Activated CD8-positive, alpha-beta memory T cell treated with anti-CD3 and anti-CD28 coated beads for 24 hours (primary cell): Measurements from ENCODE around the gene GTSF1L.
"Not testable (repeated sequence)": the region's sequence is repeated elsewhere in the genome, so short reads cannot be mapped to it uniquely, and the experiment has no call there.

Experiments used
- DNase-seq: peaks from one replicate; pipeline ENCODE4 v3.0.0-alpha.2; 2020

GTSF1L gene

GRCh38 chr20:43726811-43727338 lies at the start of gene GTSF1L:
Gene GTSF1L, minus strand, starts transcription at chr20:43727002. Its CDS starts 308 bp downstream, at chr20:43726694.
- DNase-seq: no peak

- DNase-seq: no peak
Observed at GRCh38 chr20:43774754-43775153, 48.0 kb upstream of the GTSF1L start.

- DNase-seq: no peak
Observed at GRCh38 chr20:43771503-43772190, 44.8 kb upstream of the GTSF1L start.

- DNase-seq: no peak
Observed at GRCh38 chr20:43770342-43770741, 43.5 kb upstream of the GTSF1L start.

- DNase-seq: no peak
Observed at GRCh38 chr20:43767686-43768474, 41.1 kb upstream of the GTSF1L start.

GRCh38 chr20:43766917-43767316 lies 40.1 kb upstream of the GTSF1L start:
- DNase-seq: no peak

GRCh38 chr20:43766385-43766784 lies 39.6 kb upstream of the GTSF1L start:
- DNase-seq: no peak

GRCh38 chr20:43765916-43766315 lies 39.1 kb upstream of the GTSF1L start:
- no peak for DNase-seq

- no peak for DNase-seq
Observed at GRCh38 chr20:43762911-43763310, 36.1 kb upstream of the GTSF1L start.

- no peak for DNase-seq
Observed at GRCh38 chr20:43761386-43762340, 34.9 kb upstream of the GTSF1L start.

- not testable (repeated sequence) for DNase-seq
Observed at GRCh38 chr20:43757888-43758287, 31.1 kb upstream of the GTSF1L start.

GRCh38 chr20:43755851-43756250 lies 29.0 kb upstream of the GTSF1L start:
- DNase-seq: no peak

GRCh38 chr20:43755390-43755789 lies 28.6 kb upstream of the GTSF1L start:
- no peak for DNase-seq

- peak; percentile 71 for DNase-seq
Observed at GRCh38 chr20:43752561-43753301, 25.9 kb upstream of the GTSF1L start.

GRCh38 chr20:43752051-43752360 lies 25.2 kb upstream of the GTSF1L start:
- DNase-seq: peak; percentile 69

GRCh38 chr20:43751167-43752050 lies 24.6 kb upstream of the GTSF1L start:
- peak; percentile 83 for DNase-seq

- no peak for DNase-seq
Observed at GRCh38 chr20:43750774-43751166, 24.0 kb upstream of the GTSF1L start.

GRCh38 chr20:43749734-43750294 lies 23.0 kb upstream of the GTSF1L start:
- DNase-seq: peak; percentile 97

GRCh38 chr20:43748274-43748673 lies 21.5 kb upstream of the GTSF1L start:
- no peak for DNase-seq

- no peak for DNase-seq
Observed at GRCh38 chr20:43746344-43747137, 19.7 kb upstream of the GTSF1L start.
